Endodermal cell (in vitro differentiated cells): ENCODE results near the gene METTL13. TPM values are rescaled to one million over a fixed set of nuclear protein-coding genes. Genes with fewer than 3 reads are reported as not detected.

Source experiments
- DNase-seq: peaks from one replicate; pipeline ENCODE4 v3.0.0-alpha.2; 2017
- H3K27ac ChIP-seq: 2 replicates; pipeline ENCODE4 v1.5.1; 2013; ENCODE audit warnings: mild to moderate bottlenecking, low read depth, low read length, moderate library complexity
- H3K27me3 ChIP-seq: 2 replicates; pipeline ENCODE4 v1.6.1; 2013; ENCODE audit warnings: mild to moderate bottlenecking, low read length, moderate library complexity; ENCODE audit not compliant: insufficient read depth, control insufficient read depth, poor library complexity, severe bottlenecking
- H3K36me3 ChIP-seq: 2 replicates; pipeline ENCODE4 v1.7.0; 2013; ENCODE audit warnings: mild to moderate bottlenecking, low read length, moderate library complexity; ENCODE audit not compliant: control insufficient read depth, insufficient read depth
- H3K4me1 ChIP-seq: one replicate; pipeline ENCODE4 v1.7.0; 2013; ENCODE audit warnings: low read length; ENCODE audit not compliant: control insufficient read depth, insufficient read depth
- H3K4me3 ChIP-seq: 2 replicates; pipeline ENCODE4 v1.5.1; 2013; ENCODE audit warnings: mild to moderate bottlenecking, low read length, moderate library complexity
- H3K9ac ChIP-seq: 2 replicates; pipeline ENCODE4 v1.6.1; 2013; ENCODE audit warnings: mild to moderate bottlenecking, low read length, moderate library complexity; ENCODE audit not compliant: poor library complexity, severe bottlenecking; ENCODE audit errors: extremely low read depth
- H3K9me3 ChIP-seq: 2 replicates; pipeline ENCODE4 v1.6.1; 2013; ENCODE audit warnings: mild to moderate bottlenecking, low read length, moderate library complexity; ENCODE audit not compliant: control insufficient read depth
- H3K27ac Mint-ChIP-seq: 2 replicates; pipeline ENCODE4 v1.8.0; 2020; ENCODE audit warnings: mixed read lengths
- H3K27me3 Mint-ChIP-seq: 2 replicates; pipeline ENCODE4 v1.8.0; 2021; ENCODE audit warnings: mild to moderate bottlenecking, mixed read lengths; ENCODE audit not compliant: insufficient read depth
- H3K36me3 Mint-ChIP-seq: 2 replicates; pipeline ENCODE4 v1.8.0; 2020; ENCODE audit warnings: low read depth, mixed read lengths
- H3K4me1 Mint-ChIP-seq: 2 replicates; pipeline ENCODE4 v1.8.0; 2020; ENCODE audit warnings: mixed read lengths
- H3K4me3 Mint-ChIP-seq: 2 replicates; pipeline ENCODE4 v1.8.0; 2020; ENCODE audit warnings: mild to moderate bottlenecking, moderate library complexity, mixed read lengths
- H3K9me3 Mint-ChIP-seq: 2 replicates; pipeline ENCODE4 v1.8.0; 2020; ENCODE audit warnings: mild to moderate bottlenecking, mixed read lengths
- CTCF ChIP-seq: fragments of 200-600 bp; sonication (generic); conservative IDR thresholded peaks from 2 replicates; pipeline ENCODE4 v1.5.0; 2021; ENCODE audit warnings: antibody characterized with exemption, mild to moderate bottlenecking
- WGBS, 2 experiments: methylation state at CpG; one replicate each; pipeline versions ENCODE4 v1.1.5 to v1.1.7; 2013; ENCODE audit warnings: missing lambda C conversion rate in 2 of 2, mixed read lengths in 1 of 2; ENCODE audit not compliant: insufficient coverage in 1 of 2, insufficient read length in 1 of 2; 5-methylcytosine and 5-hydroxymethylcytosine counted together
- total RNA-seq, 2 donors: library from RNA; stranded (reverse); fragmentation: NEBNext Ultra II Directional in 1 of 2; extraction: Animal tissue kit (Norgen Biotek cat#: 25700) in 1 of 2; gene quantifications; 2 replicates in 1 of 2; 3 replicates in 1 of 2; pipeline ENCODE4 v1.2.1, GENCODE V29; 2021

The METTL13 gene
- total RNA-seq, 2 donors from 2014 or later, result 32.1 to 38.5 TPM

GRCh38 chr1:171754971-171755370 lies 26.5 kb upstream of the METTL13 start:
- DNase-seq, result no peak
- no peaks in the 10 kb centered on the region for H3K9me3 ChIP-seq
- 98 to 100% methylated on average over 1 of the region's 1 CpG for WGBS, 2 experiments
- H3K36me3 ChIP-seq, result no peaks in the 10 kb centered on the region
- H3K9ac ChIP-seq, result no peak overlapping the region
- H3K27ac ChIP-seq, result no peak overlapping the region
- Mint-ChIP-seq H3K4me3 (no peak overlapping the region), H3K27ac (no peak overlapping the region), H3K4me1 (peaks cover 4% of the 10 kb centered on the region), H3K27me3 (no peaks in the 10 kb centered on the region), H3K36me3 (no peaks in the 10 kb centered on the region), H3K9me3 (peaks cover 13% of the 10 kb centered on the region)
- no peak for TF ChIP-seq CTCF
- H3K27me3 ChIP-seq, result no peaks in the 10 kb centered on the region
- H3K4me1 ChIP-seq, result no peaks in the 10 kb centered on the region
- H3K4me3 ChIP-seq, result no peak overlapping the region

- no peak for TF ChIP-seq CTCF
- WGBS, 2 experiments, result 94 to 100% methylated on average over 2 to 4 of the region's 4 CpGs
These were observed 24.6 kb upstream of the METTL13 start for GRCh38 chr1:171756856-171757255.

GRCh38 chr1:171758011-171758410 lies 23.4 kb upstream of the METTL13 start:
- no peak overlapping the region for H3K27ac Mint-ChIP-seq
- no peaks in the 10 kb centered on the region for H3K27me3 Mint-ChIP-seq

More at GRCh38 chr1:171756856-171757255, 24.6 kb upstream of the METTL13 start:
- Mint-ChIP-seq H3K27me3 (no peaks in the 10 kb centered on the region), H3K4me1 (peaks cover 4% of the 10 kb centered on the region), H3K9me3 (peaks cover 13% of the 10 kb centered on the region), H3K27ac (no peak overlapping the region), H3K4me3 (no peak overlapping the region), H3K36me3 (no peaks in the 10 kb centered on the region)
- DNase-seq, result no peak
- Histone ChIP-seq H3K9me3 (no peaks in the 10 kb centered on the region), H3K4me1 (no peaks in the 10 kb centered on the region), H3K27ac (no peak overlapping the region), H3K36me3 (no peaks in the 10 kb centered on the region), H3K27me3 (no peaks in the 10 kb centered on the region), H3K4me3 (no peak overlapping the region), H3K9ac (no peak overlapping the region)

More at GRCh38 chr1:171758011-171758410, 23.4 kb upstream of the METTL13 start:
- Histone ChIP-seq H3K36me3 (no peaks in the 10 kb centered on the region), H3K4me1 (no peaks in the 10 kb centered on the region), H3K27ac (no peak overlapping the region), H3K4me3 (no peak overlapping the region), H3K9ac (no peak overlapping the region), H3K9me3 (no peaks in the 10 kb centered on the region), H3K27me3 (no peaks in the 10 kb centered on the region)
- TF ChIP-seq CTCF, result no peak
- H3K36me3 Mint-ChIP-seq, result no peaks in the 10 kb centered on the region
- peaks cover 13% of the 10 kb centered on the region for H3K9me3 Mint-ChIP-seq
- H3K4me1 Mint-ChIP-seq, result peaks cover 4% of the 10 kb centered on the region
- no peak for DNase-seq
- no peak overlapping the region for H3K4me3 Mint-ChIP-seq
